Uterus (tissue), 4 donors: ENCODE results near the gene HDAC4. TPM values are rescaled to one million over a fixed set of nuclear protein-coding genes. Genes with fewer than 3 reads are reported as not detected.

Experiments
- DNase-seq, 2 donors: peaks; one replicate each; pipeline ENCODE4 v3.0.0-alpha.2; 2019 to 2020
- H3K27ac ChIP-seq, 2 donors: fragments of 200-600 bp; sonication (generic); 1 replicate in 1 of 2; 2 replicates in 1 of 2; pipeline ENCODE4 v1.5.1; 2016 to 2018
- H3K27me3 ChIP-seq, 2 donors: fragments of 200-600 bp; sonication (generic); one replicate each; pipeline ENCODE4 v1.5.1; 2018 to 2019; ENCODE audit warnings: control low read depth in 1 of 2
- H3K36me3 ChIP-seq, 2 donors: fragments of 200-600 bp; sonication (generic); one replicate each; pipeline ENCODE4 v1.5.1; 2019; ENCODE audit warnings: control low read depth in 1 of 2
- H3K4me1 ChIP-seq, 2 donors: fragments of 200-600 bp; sonication (generic); one replicate each; pipeline ENCODE4 v1.5.1; 2018 to 2019; ENCODE audit warnings: control low read depth in 1 of 2
- H3K4me3 ChIP-seq, 2 donors: fragments of 200-600 bp; sonication (generic); 1 replicate in 1 of 2; 2 replicates in 1 of 2; pipeline ENCODE4 v1.5.1; 2018 to 2019; ENCODE audit warnings: mild to moderate bottlenecking in 1 of 2
- H3K9me3 ChIP-seq, 2 donors: fragments of 200-600 bp; sonication (generic); one replicate each; pipeline ENCODE4 v1.5.1; 2019; ENCODE audit warnings: control low read depth in 1 of 2
- CTCF ChIP-seq, 4 experiments: fragments of 200-600 bp in 2 of 4; fragments of 450-650 bp in 2 of 4; sonication (generic) in 2 of 4; IDR thresholded peaks; one replicate each; pipeline ENCODE4 v1.5.1; 2016 to 2019; ENCODE audit warnings: antibody characterized with exemption in 4 of 4, mild to moderate bottlenecking in 2 of 4, moderate library complexity in 1 of 4
- POLR2A ChIP-seq, 2 donors: fragments of 450-650 bp; IDR thresholded peaks; one replicate each; pipeline ENCODE4 v1.6.1; 2016; ENCODE audit warnings: antibody characterized with exemption in 2 of 2, mild to moderate bottlenecking in 1 of 2, moderate library complexity in 1 of 2
- intact Hi-C: fragments of 100-400 bp; cut with DNase I; formaldehyde crosslinking; loops from one replicate; pipeline ENCODE4 v1.15.1; 2023; ENCODE audit warnings: low total_unique reads
- total RNA-seq, 4 donors: library from RNA; depleted of rRNA in 3 of 4; stranded (reverse); fragments of >200 nt in 3 of 4; gene quantifications; one replicate each; pipeline versions ENCODE4 v1.1.0 to v1.2.4, GENCODE V29; 2014 to 2023
- donor health status: DM: yes; HTN: yes; CAD: no.

HDAC4 gene
- total RNA-seq, 4 donors from 2014 or later = 42.1 to 91.5 (median 73.4) TPM

- Histone ChIP-seq H3K27me3 (no peaks in the 10 kb centered on the region), H3K4me1 (no peaks in the 10 kb centered on the region), H3K9me3 (no peaks in the 10 kb centered on the region), H3K4me3 (no peak overlapping the region), H3K27ac (no peak overlapping the region), H3K36me3 (no peaks in the 10 kb centered on the region)
- intact Hi-C loops = no loop called here
- DNase-seq = no peak
- TF ChIP-seq POLR2A (IDR thresholded peaks at IDR 0.05) = no peak
- no peak for TF ChIP-seq CTCF (IDR thresholded peaks at IDR 0.05)
These were observed 281.3 kb downstream of the HDAC4 start for GRCh38 chr2:239119346-239120126.

- Histone ChIP-seq H3K36me3 (no peaks in the 10 kb centered on the region), H3K27ac (no peak overlapping the region), H3K4me1 (peaks cover 0 to 4% of the 10 kb centered on the region in 2 donors), H3K9me3 (no peaks in the 10 kb centered on the region), H3K4me3 (no peak overlapping the region), H3K27me3 (no peaks in the 10 kb centered on the region)
- intact Hi-C loops = no loop called here
- TF ChIP-seq CTCF (IDR thresholded peaks at IDR 0.05) (no peak), POLR2A (IDR thresholded peaks at IDR 0.05) (no peak)
- no peak for DNase-seq
These were observed 282.1 kb downstream of the HDAC4 start for GRCh38 chr2:239118675-239119211.

GRCh38 chr2:239118264-239118663 lies 282.6 kb downstream of the HDAC4 start:
- TF ChIP-seq CTCF (IDR thresholded peaks at IDR 0.05) (no peak), POLR2A (IDR thresholded peaks at IDR 0.05) (no peak)
- DNase-seq = no peak
- no peaks in the 10 kb centered on the region for H3K36me3 ChIP-seq
- no peaks in the 10 kb centered on the region for H3K9me3 ChIP-seq
- intact Hi-C loops = no loop called here
- H3K27ac ChIP-seq = no peak overlapping the region
- H3K27me3 ChIP-seq = no peaks in the 10 kb centered on the region
- no peak overlapping the region for H3K4me3 ChIP-seq
- peaks cover under 1 to 5% of the 10 kb centered on the region in 2 donors for H3K4me1 ChIP-seq

GRCh38 chr2:239117831-239118230 lies 283.0 kb downstream of the HDAC4 start:
- no peak for TF ChIP-seq CTCF (IDR thresholded peaks at IDR 0.05)
- no peak for TF ChIP-seq POLR2A (IDR thresholded peaks at IDR 0.05)
- Histone ChIP-seq H3K36me3 (no peaks in the 10 kb centered on the region), H3K4me3 (no peak overlapping the region), H3K27ac (no peak overlapping the region), H3K27me3 (no peaks in the 10 kb centered on the region), H3K4me1 (peaks cover 5% of the 10 kb centered on the region in 2 donors), H3K9me3 (no peaks in the 10 kb centered on the region)
- intact Hi-C loops = no loop called here
- no peak for DNase-seq

GRCh38 chr2:239116456-239117246 lies 284.2 kb downstream of the HDAC4 start:
- H3K4me3 ChIP-seq = no peak overlapping the region
- intact Hi-C loops = no loop called here
- H3K27ac ChIP-seq = no peak overlapping the region
- peaks cover 5 to 8% of the 10 kb centered on the region in 2 donors for H3K4me1 ChIP-seq
- no peaks in the 10 kb centered on the region for H3K36me3 ChIP-seq
- H3K27me3 ChIP-seq = no peaks in the 10 kb centered on the region
- no peak for DNase-seq
- no peak for TF ChIP-seq CTCF (IDR thresholded peaks at IDR 0.05)
- TF ChIP-seq POLR2A (IDR thresholded peaks at IDR 0.05) = no peak
- no peaks in the 10 kb centered on the region for H3K9me3 ChIP-seq
